ENCODE results near the gene INO80D. TPM values are rescaled to one million over a fixed set of nuclear protein-coding genes. Genes with fewer than 3 reads are reported as not detected.

Gene INO80D
- total RNA-seq, 2 donors from 2014 or later: 27.6 to 35.2 TPM

DNA sequence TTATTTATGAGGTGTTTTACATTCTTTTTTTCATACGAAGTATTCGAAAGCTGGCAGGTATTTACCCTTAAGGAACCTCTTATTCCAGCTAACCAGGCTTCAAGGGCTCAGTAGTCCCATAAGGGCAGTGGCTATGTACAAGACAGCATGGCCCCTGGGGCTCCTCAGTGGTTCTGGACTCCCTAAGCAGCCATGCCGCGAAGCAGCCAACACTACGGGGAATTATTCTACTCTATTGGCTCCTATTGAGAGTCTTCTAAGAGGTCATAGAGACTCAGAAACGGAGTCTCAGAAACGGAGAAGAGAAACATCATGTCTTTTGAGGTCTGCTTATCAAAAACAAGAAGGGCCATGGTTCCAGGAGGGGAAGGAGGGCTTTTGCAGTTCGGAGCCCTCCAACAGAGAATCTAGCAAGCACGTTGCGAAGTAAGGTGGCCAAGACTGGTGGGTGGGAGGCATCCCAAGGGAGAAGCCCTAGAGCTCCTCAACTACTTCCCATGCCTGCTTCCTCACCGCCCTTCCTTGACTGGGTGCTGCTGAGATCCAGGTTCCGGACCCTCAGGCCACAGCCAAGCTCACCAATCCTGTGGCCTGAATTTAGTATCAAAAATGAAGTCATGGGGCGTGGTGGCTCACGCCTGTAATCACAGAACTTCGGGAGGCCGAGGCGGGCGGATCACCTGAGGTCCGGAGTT is 109.7 kb downstream of the INO80D start:
- Histone ChIP-seq H3K4me1 (ENCODE audit: control insufficient read depth, insufficient read depth, low read length) (no peaks in the 10 kb centered on the region), H3K27ac (ENCODE audit: low read depth, low read length) (no peak overlapping the region), H3K36me3 (ENCODE audit: control insufficient read depth, insufficient read depth, low read length) (no peaks in the 10 kb centered on the region), H3K9me3 (ENCODE audit: control insufficient read depth, low read length) (no peaks in the 10 kb centered on the region), H3K4me3 (ENCODE audit: low read length) (no peak overlapping the region), H3K9ac (ENCODE audit: extremely low read depth, low read length, poor library complexity, severe bottlenecking) (no peak overlapping the region), H3K27me3 (ENCODE audit: control insufficient read depth, insufficient read depth, low read length, poor library complexity, severe bottlenecking) (no peaks in the 10 kb centered on the region)
- peaks cover 6% of the 10 kb centered on the region for H3K4me1 Mint-ChIP-seq
- H3K4me3 Mint-ChIP-seq: no peak overlapping the region
- TF ChIP-seq, protein P1, sequence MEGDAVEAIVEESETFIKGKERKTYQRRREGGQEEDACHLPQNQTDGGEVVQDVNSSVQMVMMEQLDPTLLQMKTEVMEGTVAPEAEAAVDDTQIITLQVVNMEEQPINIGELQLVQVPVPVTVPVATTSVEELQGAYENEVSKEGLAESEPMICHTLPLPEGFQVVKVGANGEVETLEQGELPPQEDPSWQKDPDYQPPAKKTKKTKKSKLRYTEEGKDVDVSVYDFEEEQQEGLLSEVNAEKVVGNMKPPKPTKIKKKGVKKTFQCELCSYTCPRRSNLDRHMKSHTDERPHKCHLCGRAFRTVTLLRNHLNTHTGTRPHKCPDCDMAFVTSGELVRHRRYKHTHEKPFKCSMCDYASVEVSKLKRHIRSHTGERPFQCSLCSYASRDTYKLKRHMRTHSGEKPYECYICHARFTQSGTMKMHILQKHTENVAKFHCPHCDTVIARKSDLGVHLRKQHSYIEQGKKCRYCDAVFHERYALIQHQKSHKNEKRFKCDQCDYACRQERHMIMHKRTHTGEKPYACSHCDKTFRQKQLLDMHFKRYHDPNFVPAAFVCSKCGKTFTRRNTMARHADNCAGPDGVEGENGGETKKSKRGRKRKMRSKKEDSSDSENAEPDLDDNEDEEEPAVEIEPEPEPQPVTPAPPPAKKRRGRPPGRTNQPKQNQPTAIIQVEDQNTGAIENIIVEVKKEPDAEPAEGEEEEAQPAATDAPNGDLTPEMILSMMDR (conservative IDR thresholded peaks at IDR 0.05): no peak
- no peaks in the 10 kb centered on the region for H3K9me3 Mint-ChIP-seq
- no peak for DNase-seq
- no peaks in the 10 kb centered on the region for H3K27me3 Mint-ChIP-seq (ENCODE audit: insufficient read depth)
- 94 to 100% methylated on average over 11 to 19 of the region's 19 CpGs for WGBS, 2 experiments (ENCODE audit: insufficient coverage in 1 of 2, insufficient read length in 1 of 2)
- no peak overlapping the region for H3K27ac Mint-ChIP-seq
- peaks cover 2% of the 10 kb centered on the region for H3K36me3 Mint-ChIP-seq (ENCODE audit: low read depth)

DNA sequence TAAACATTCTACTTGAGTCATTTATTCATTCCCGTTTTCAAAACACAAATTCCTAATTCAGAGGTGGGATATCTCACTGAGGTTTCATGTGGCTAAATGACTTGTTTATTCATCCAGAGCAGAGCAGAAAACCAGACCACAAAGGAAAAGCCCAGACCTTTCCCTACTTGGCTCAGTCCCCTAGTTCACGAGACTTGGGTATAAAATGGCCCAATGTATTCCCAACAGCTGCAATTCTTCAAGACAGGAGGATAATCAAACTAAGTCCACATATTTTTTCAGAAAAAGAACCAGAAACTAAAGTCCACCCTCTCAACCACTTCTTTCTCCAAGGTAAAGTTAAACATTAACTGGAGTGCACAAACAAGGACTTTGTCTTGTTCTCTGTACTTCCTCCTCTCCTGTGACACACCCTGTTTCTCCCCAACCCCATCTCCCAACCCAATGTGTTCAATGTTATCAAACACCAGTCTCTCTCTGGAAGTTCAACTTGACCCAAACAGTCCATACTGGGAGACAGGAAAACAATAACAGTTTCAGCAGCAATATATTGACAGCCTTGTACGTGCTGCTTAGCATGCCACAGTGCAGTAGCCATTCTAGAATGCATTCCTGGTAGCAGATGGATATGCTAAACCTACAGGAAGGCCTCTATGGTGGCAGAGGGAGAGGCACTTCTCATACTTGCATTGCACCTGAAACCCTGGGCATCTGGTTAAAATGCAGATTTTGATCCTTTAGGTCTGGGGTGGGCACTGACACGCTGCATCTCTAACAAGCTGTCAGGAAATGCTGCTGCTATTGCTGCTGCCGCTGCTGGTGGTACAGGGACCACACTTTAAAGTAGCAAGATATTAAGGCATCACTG is 110.7 kb downstream of the INO80D start:
- H3K27ac Mint-ChIP-seq: peak overlapping the region; percentile 72
- no peak overlapping the region for H3K4me3 ChIP-seq (ENCODE audit: low read length)
- H3K9me3 Mint-ChIP-seq: no peaks in the 10 kb centered on the region
- H3K27me3 ChIP-seq (ENCODE audit: control insufficient read depth, insufficient read depth, low read length, poor library complexity, severe bottlenecking): no peaks in the 10 kb centered on the region
- H3K36me3 Mint-ChIP-seq (ENCODE audit: low read depth): peaks cover 2% of the 10 kb centered on the region
- no peaks in the 10 kb centered on the region for H3K27me3 Mint-ChIP-seq (ENCODE audit: insufficient read depth)
- no peak overlapping the region for H3K27ac ChIP-seq (ENCODE audit: low read depth, low read length)
- peak overlapping the region; percentile 28 for H3K4me3 Mint-ChIP-seq
- TF ChIP-seq, protein P1 (conservative IDR thresholded peaks at IDR 0.05): no peak
- WGBS, 2 experiments (ENCODE audit: insufficient coverage in 1 of 2, insufficient read length in 1 of 2): 88 to 95% methylated on average over 4 to 5 of the region's 5 CpGs
- no peak overlapping the region for H3K9ac ChIP-seq (ENCODE audit: extremely low read depth, low read length, poor library complexity, severe bottlenecking)
- no peak for DNase-seq
- H3K4me1 ChIP-seq (ENCODE audit: control insufficient read depth, insufficient read depth, low read length): no peaks in the 10 kb centered on the region
- peaks cover 8% of the 10 kb centered on the region for H3K4me1 Mint-ChIP-seq
- no peaks in the 10 kb centered on the region for H3K36me3 ChIP-seq (ENCODE audit: control insufficient read depth, insufficient read depth, low read length)
- H3K9me3 ChIP-seq (ENCODE audit: control insufficient read depth, low read length): no peaks in the 10 kb centered on the region

DNA sequence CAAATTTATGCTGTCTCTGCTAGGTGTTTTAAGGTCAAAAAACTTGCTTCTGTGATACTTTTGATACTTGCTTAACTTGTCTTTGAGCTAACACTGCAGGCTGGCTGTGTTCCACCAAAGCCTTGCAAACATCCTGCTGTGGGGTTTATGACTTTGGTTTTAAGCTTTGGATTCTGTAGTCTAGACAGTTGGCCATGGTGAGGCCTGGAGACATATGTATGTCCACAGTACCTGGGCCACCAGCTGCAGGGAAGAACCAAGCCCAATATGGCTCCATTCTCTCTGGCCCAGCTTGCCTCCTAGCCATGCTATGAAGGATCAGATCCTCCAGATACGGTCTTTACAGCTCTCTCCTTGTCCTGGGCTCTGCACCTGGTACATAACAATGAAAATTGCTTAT is 113.9 kb downstream of the INO80D start:
- no peak for DNase-seq
- Histone ChIP-seq H3K9me3 (ENCODE audit: control insufficient read depth, low read length) (no peaks in the 10 kb centered on the region), H3K9ac (ENCODE audit: extremely low read depth, low read length, poor library complexity, severe bottlenecking) (no peak overlapping the region), H3K4me1 (ENCODE audit: control insufficient read depth, insufficient read depth, low read length) (no peaks in the 10 kb centered on the region), H3K36me3 (ENCODE audit: control insufficient read depth, insufficient read depth, low read length) (no peaks in the 10 kb centered on the region), H3K4me3 (ENCODE audit: low read length) (no peak overlapping the region), H3K27me3 (ENCODE audit: control insufficient read depth, insufficient read depth, low read length, poor library complexity, severe bottlenecking) (no peaks in the 10 kb centered on the region), H3K27ac (ENCODE audit: low read depth, low read length) (no peak overlapping the region)
- no peaks in the 10 kb centered on the region for H3K9me3 Mint-ChIP-seq
- 93 to 100% methylated on average over 1 of the region's 1 CpG for WGBS, 2 experiments (ENCODE audit: insufficient coverage in 1 of 2, insufficient read length in 1 of 2)
- TF ChIP-seq, protein P1 (conservative IDR thresholded peaks at IDR 0.05): no peak
- H3K36me3 Mint-ChIP-seq (ENCODE audit: low read depth): no peaks in the 10 kb centered on the region
- peaks cover 9% of the 10 kb centered on the region for H3K4me1 Mint-ChIP-seq
- H3K27ac Mint-ChIP-seq: no peak overlapping the region
- H3K27me3 Mint-ChIP-seq (ENCODE audit: insufficient read depth): no peaks in the 10 kb centered on the region
- H3K4me3 Mint-ChIP-seq: no peak overlapping the region
